ENCODE results near the gene IDI1.

DNA sequence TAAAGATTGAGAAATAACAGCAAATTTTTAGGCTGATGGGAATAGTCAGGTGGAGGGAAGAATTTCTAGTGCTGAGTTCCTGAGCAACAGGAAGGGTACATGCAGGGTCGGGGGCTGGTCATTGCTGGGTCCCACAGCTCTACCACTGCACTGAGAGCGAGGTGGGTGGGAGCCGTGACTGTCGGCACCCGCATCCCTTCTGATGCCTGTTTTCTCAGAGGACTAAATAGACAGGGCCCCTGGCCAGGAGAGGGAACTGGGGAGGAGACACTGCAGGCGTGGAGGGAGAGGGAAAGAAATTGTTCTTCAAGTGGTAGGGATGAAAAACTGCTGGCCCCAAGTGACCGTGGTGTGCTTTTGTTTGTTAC, 53.4 kb downstream of the IDI1 start:
- TF ChIP-seq, protein P1, sequence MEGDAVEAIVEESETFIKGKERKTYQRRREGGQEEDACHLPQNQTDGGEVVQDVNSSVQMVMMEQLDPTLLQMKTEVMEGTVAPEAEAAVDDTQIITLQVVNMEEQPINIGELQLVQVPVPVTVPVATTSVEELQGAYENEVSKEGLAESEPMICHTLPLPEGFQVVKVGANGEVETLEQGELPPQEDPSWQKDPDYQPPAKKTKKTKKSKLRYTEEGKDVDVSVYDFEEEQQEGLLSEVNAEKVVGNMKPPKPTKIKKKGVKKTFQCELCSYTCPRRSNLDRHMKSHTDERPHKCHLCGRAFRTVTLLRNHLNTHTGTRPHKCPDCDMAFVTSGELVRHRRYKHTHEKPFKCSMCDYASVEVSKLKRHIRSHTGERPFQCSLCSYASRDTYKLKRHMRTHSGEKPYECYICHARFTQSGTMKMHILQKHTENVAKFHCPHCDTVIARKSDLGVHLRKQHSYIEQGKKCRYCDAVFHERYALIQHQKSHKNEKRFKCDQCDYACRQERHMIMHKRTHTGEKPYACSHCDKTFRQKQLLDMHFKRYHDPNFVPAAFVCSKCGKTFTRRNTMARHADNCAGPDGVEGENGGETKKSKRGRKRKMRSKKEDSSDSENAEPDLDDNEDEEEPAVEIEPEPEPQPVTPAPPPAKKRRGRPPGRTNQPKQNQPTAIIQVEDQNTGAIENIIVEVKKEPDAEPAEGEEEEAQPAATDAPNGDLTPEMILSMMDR (IDR thresholded peaks at IDR 0.05), result no peak
- TF ChIP-seq ZFX (IDR thresholded peaks at IDR 0.05; ENCODE audit: borderline replicate concordance), result no peak
